SK-N-SH treated with all-trans-retinoic acid at 6 μM for 48 hours (cell line): Measurements from ENCODE around the gene TMEM106A.
A peak's percentile ranks its signal among the peaks of the same experiment; 100 is the strongest.
"Not testable (repeated sequence)": the region's sequence is repeated elsewhere in the genome, so short reads cannot be mapped to it uniquely, and the experiment has no call there.

Experiments
- ATAC-seq: fragments of 200-7000 bp; cut with Tn5 transposase; 3 replicates; pipeline ENCODE4 v1.9.1; 2020; ENCODE audit warnings: mild to moderate bottlenecking, moderate library complexity
- ARNTL ChIP-seq: fragments of 450-650 bp; formaldehyde crosslinking; IDR thresholded peaks from 2 replicates; pipeline ENCODE4 v1.5.0; 2020; ENCODE audit warnings: low read depth, mild to moderate bottlenecking, moderate library complexity, borderline replicate concordance
- BACH2 ChIP-seq: fragments of 250-450 bp; sonication (Bioruptor Pico); IDR thresholded peaks from 2 replicates; pipeline ENCODE4 v1.9.0; 2021; ENCODE audit warnings: mild to moderate bottlenecking, borderline replicate concordance
- CSDC2 ChIP-seq: fragments of 250-450 bp; sonication (Bioruptor Pico); IDR thresholded peaks from 2 replicates; pipeline ENCODE4 v1.5.0; 2020; ENCODE audit warnings: mild to moderate bottlenecking, moderate library complexity
- ESRRG ChIP-seq: fragments of 250-450 bp; sonication (Bioruptor Pico); IDR thresholded peaks from 2 replicates; pipeline ENCODE4 v1.6.1; 2021; ENCODE audit warnings: mild to moderate bottlenecking
- GLIS3 ChIP-seq: fragments of 250-450 bp; sonication (Bioruptor Pico); IDR thresholded peaks from 2 replicates; pipeline ENCODE4 v1.5.0; 2020; ENCODE audit warnings: mild to moderate bottlenecking, moderate library complexity
- ISL1 ChIP-seq: fragments of 250-450 bp; sonication (Bioruptor Pico); IDR thresholded peaks from 2 replicates; pipeline ENCODE4 v2.1.2; 2022; ENCODE audit warnings: mild to moderate bottlenecking, moderate library complexity
- OSR1 ChIP-seq: fragments of 250-450 bp; sonication (Bioruptor Pico); IDR thresholded peaks from 2 replicates; pipeline ENCODE4 v1.8.0; 2022; ENCODE audit warnings: moderate library complexity, mild to moderate bottlenecking, inconsistent platforms
- PPARA ChIP-seq: fragments of 250-450 bp; sonication (Bioruptor Pico); IDR thresholded peaks from 2 replicates; pipeline ENCODE4 v1.5.0; 2020; ENCODE audit warnings: mild to moderate bottlenecking, borderline replicate concordance
- RARB ChIP-seq: fragments of 250-450 bp; sonication (Bioruptor Pico); IDR thresholded peaks from 2 replicates; pipeline ENCODE4 v1.8.0; 2021; ENCODE audit warnings: mild to moderate bottlenecking, moderate library complexity
- SNAI2 ChIP-seq: fragments of 250-450 bp; sonication (Bioruptor Pico); IDR thresholded peaks from 2 replicates; pipeline ENCODE4 v1.5.0; 2020; ENCODE audit warnings: mild to moderate bottlenecking, moderate library complexity
- TCF4 ChIP-seq: fragments of 250-450 bp; sonication (Bioruptor Pico); IDR thresholded peaks from 2 replicates; pipeline ENCODE4 v1.8.0; 2021; ENCODE audit warnings: mild to moderate bottlenecking, moderate library complexity, borderline replicate concordance
- TOX ChIP-seq: fragments of 250-450 bp; sonication (Bioruptor Pico); IDR thresholded peaks from 2 replicates; pipeline ENCODE4 v1.8.0; 2021; ENCODE audit warnings: mild to moderate bottlenecking, moderate library complexity, borderline replicate concordance
- ZC3H10 ChIP-seq: fragments of 250-450 bp; sonication (Bioruptor Pico); IDR thresholded peaks from 2 replicates; pipeline ENCODE4 v1.5.1; 2021; ENCODE audit warnings: mild to moderate bottlenecking, moderate library complexity
- ZFP3 ChIP-seq: fragments of 250-450 bp; sonication (Bioruptor Pico); IDR thresholded peaks from 2 replicates; pipeline ENCODE4 v1.5.0; 2020; ENCODE audit warnings: mild to moderate bottlenecking, moderate library complexity
- ZFP30 ChIP-seq: fragments of 450-650 bp; formaldehyde crosslinking; IDR thresholded peaks from 2 replicates; pipeline ENCODE4 v1.5.0; 2022; ENCODE audit warnings: mild to moderate bottlenecking, moderate library complexity
- ZNF565 ChIP-seq: fragments of 450-650 bp; formaldehyde crosslinking; conservative IDR thresholded peaks from 2 replicates; pipeline ENCODE4 v1.5.0; 2020; ENCODE audit warnings: low read depth, mild to moderate bottlenecking, moderate library complexity
- ZNF70 ChIP-seq: fragments of 450-650 bp; formaldehyde crosslinking; IDR thresholded peaks from 2 replicates; pipeline ENCODE4 v1.5.0; 2020; ENCODE audit warnings: mild to moderate bottlenecking, moderate library complexity
- ZNF8 ChIP-seq: fragments of 450-650 bp; formaldehyde crosslinking; IDR thresholded peaks from 2 replicates; pipeline ENCODE4 v1.5.0; 2020; ENCODE audit warnings: mild to moderate bottlenecking, moderate library complexity
- TF ChIP-seq, protein P1 (sequence below): fragments of 250-450 bp; sonication (Bioruptor Pico); IDR thresholded peaks from 2 replicates; pipeline ENCODE4 v1.8.0; 2021; ENCODE audit warnings: low read depth, mild to moderate bottlenecking, moderate library complexity, borderline replicate concordance
- TF ChIP-seq, protein P2 (sequence below): fragments of 250-450 bp; sonication (Bioruptor Pico); IDR thresholded peaks from 2 replicates; pipeline ENCODE4 v1.5.1; 2020; ENCODE audit warnings: low read depth, mild to moderate bottlenecking, moderate library complexity
- TF ChIP-seq, protein P3 (sequence below): fragments of 250-450 bp; sonication (Bioruptor Pico); IDR thresholded peaks from 2 replicates; pipeline ENCODE4 v1.5.1; 2021; ENCODE audit warnings: mild to moderate bottlenecking, moderate library complexity

The TMEM106A gene

DNA sequence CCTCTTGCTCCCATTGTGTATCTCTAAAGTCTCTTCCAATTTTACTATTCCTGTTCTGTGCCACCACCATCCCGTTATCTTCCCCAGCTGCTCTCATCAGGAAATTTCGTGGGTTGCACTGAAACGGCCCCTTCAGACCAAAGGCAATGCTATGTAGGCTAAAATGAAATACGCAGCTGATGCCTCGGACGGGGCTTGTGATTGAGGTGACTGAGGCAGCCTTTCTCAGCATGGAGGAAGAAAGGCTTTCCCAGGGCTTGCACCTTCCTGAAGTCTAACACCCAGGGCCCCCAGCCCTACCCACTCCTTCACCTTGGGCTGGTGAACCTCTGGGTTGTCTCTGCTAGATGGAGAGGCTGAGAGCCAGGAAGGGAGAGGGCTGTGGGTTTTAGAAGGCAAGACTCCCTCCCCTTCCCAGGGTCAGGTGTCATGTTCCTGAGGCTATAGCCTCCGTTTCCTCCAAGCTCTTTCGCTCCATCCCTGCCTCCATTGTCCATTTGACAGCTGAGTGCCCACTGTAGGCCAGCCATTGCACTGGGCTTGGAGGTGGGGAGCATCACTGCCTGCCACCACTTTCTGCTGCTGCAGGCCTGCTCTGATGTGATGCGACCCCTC lies 8.9 kb downstream of the TMEM106A start:
- no peak for ATAC-seq
- no peak for TF ChIP-seq ISL1 (CRISPR knock-in tag)
- no peak for TF ChIP-seq ESRRG
- TF ChIP-seq ZNF70 (CRISPR knock-in tag), result no peak
- no peak for TF ChIP-seq ARNTL
- TF ChIP-seq OSR1, result no peak
- TF ChIP-seq CSDC2 (CRISPR knock-in tag), result no peak
- TF ChIP-seq PPARA (CRISPR knock-in tag), result no peak
- TF ChIP-seq, all 23 proteins: peak for 0

DNA sequence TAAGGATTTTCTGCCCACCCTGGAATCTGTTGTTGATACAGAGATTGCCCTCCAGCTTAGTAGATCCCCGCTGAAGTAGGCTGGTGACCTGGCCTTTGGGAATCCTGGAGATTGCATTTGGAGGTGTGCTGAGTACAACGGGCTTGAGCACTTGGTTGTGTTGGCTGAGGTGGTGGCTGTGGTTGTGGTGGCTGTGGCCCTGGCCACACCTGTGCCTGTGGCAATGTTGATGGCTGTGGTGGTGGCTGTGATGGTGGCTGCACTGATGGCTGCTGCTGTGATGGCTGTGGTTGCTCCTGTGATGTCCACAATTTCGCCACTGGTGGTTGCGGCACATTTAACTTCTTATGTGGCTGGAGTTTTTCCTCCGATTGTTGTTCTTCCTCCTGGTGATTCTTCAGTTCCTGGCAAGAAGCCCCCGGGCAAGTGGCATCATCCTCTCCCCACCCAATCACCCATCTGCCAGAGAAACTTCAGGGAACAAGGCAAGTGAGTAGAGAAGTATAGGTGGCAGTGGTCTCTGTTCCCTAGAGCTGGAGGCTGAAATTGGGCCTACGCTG lies 12.6 kb downstream of the TMEM106A start:
- no peak for ATAC-seq
- TF ChIP-seq GLIS3 (CRISPR knock-in tag) (no peak), BACH2 (CRISPR knock-in tag) (no peak), ZFP30 (CRISPR knock-in tag) (no peak), ZNF70 (CRISPR knock-in tag) (no peak), ZFP3 (CRISPR knock-in tag) (no peak), ZNF565 (no peak), TOX (CRISPR knock-in tag) (no peak), ZC3H10 (CRISPR knock-in tag) (no peak), TCF4 (CRISPR knock-in tag) (no peak), RARB (CRISPR knock-in tag) (no peak), SNAI2 (CRISPR knock-in tag) (no peak), ESRRG (no peak), ZNF8 (CRISPR knock-in tag) (no peak), OSR1 (no peak)
- TF ChIP-seq, protein P1, sequence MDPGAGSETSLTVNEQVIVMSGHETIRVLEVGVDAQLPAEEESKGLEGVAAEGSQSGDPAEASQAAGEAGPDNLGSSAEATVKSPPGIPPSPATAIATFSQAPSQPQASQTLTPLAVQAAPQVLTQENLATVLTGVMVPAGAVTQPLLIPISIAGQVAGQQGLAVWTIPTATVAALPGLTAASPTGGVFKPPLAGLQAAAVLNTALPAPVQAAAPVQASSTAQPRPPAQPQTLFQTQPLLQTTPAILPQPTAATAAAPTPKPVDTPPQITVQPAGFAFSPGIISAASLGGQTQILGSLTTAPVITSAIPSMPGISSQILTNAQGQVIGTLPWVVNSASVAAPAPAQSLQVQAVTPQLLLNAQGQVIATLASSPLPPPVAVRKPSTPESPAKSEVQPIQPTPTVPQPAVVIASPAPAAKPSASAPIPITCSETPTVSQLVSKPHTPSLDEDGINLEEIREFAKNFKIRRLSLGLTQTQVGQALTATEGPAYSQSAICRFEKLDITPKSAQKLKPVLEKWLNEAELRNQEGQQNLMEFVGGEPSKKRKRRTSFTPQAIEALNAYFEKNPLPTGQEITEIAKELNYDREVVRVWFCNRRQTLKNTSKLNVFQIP, result no peak
- TF ChIP-seq, protein P2, sequence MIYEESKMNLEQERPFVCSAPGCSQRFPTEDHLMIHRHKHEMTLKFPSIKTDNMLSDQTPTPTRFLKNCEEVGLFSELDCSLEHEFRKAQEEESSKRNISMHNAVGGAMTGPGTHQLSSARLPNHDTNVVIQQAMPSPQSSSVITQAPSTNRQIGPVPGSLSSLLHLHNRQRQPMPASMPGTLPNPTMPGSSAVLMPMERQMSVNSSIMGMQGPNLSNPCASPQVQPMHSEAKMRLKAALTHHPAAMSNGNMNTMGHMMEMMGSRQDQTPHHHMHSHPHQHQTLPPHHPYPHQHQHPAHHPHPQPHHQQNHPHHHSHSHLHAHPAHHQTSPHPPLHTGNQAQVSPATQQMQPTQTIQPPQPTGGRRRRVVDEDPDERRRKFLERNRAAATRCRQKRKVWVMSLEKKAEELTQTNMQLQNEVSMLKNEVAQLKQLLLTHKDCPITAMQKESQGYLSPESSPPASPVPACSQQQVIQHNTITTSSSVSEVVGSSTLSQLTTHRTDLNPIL (CRISPR knock-in tag), result no peak
- TF ChIP-seq, protein P3, sequence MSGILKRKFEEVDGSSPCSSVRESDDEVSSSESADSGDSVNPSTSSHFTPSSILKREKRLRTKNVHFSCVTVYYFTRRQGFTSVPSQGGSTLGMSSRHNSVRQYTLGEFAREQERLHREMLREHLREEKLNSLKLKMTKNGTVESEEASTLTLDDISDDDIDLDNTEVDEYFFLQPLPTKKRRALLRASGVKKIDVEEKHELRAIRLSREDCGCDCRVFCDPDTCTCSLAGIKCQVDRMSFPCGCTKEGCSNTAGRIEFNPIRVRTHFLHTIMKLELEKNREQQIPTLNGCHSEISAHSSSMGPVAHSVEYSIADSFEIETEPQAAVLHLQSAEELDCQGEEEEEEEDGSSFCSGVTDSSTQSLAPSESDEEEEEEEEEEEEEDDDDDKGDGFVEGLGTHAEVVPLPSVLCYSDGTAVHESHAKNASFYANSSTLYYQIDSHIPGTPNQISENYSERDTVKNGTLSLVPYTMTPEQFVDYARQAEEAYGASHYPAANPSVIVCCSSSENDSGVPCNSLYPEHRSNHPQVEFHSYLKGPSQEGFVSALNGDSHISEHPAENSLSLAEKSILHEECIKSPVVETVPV (CRISPR knock-in tag), result no peak
- TF ChIP-seq, all 23 proteins: peak for 0

DNA sequence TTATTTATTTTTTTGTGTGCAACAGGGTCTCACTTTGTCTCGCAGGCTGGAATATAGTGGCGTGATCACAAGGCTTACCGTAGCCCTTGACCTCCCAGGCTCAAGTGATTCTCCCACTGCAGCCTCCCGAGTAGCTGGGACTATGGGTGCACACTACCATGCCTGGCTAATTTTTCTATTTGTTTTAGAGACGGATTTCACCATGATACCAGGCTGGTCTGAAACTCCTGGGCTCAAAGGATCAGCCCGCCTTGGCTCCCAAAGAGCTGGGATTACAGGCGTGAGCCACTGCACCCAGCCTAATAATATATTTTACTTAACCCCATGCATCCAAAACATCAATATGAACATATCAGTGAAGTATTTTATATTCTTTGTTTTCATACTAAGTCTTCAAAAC lies 14.7 kb downstream of the TMEM106A start:
- no peak for TF ChIP-seq ISL1 (CRISPR knock-in tag)

DNA sequence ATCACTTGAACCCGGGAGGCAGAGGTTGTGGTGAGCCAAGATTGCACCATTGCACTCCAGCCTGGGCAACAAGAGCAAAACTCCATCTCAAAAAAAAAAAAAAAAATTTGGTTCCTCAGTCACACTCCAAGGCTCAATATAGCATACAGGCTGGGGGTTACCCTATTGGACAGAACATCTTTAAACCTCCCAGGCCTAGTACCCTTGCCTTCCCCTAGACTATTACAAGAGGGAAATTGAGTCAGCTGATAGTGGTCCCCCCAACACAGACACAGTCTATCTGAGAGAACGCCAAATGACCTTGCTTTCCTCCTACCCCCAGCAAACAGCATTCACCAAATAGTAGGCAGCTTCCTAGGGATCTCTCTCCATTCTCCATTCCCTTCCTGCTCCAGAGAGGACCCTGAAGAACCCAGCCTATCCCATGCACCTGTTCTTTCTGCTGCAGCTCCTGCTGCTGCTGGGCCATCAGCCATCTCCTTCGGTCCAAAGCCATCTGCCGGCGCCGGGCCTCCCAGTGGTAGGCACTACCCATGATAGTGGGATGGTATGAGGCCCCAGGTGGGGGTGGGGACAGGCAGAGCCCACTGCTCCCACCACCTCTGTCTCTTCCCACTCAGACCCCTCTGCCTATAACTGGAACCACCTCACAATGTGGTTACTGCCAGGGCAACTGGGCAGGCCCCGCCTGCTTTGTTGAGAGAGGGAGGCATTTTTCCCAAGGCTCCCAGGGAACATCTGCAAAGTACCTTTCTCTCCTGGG lies 16.5 kb downstream of the TMEM106A start, which contains the start of gene CCDC200:
Gene CCDC200 (minus strand): TSS at position 604 of the 763 bp plus-strand sequence. CDS start 69 bp downstream, at position 535.
- not testable (repeated sequence) for ATAC-seq

More for the DNA sequence above, 14.7 kb downstream of the TMEM106A start:
- ATAC-seq, result no peak

DNA sequence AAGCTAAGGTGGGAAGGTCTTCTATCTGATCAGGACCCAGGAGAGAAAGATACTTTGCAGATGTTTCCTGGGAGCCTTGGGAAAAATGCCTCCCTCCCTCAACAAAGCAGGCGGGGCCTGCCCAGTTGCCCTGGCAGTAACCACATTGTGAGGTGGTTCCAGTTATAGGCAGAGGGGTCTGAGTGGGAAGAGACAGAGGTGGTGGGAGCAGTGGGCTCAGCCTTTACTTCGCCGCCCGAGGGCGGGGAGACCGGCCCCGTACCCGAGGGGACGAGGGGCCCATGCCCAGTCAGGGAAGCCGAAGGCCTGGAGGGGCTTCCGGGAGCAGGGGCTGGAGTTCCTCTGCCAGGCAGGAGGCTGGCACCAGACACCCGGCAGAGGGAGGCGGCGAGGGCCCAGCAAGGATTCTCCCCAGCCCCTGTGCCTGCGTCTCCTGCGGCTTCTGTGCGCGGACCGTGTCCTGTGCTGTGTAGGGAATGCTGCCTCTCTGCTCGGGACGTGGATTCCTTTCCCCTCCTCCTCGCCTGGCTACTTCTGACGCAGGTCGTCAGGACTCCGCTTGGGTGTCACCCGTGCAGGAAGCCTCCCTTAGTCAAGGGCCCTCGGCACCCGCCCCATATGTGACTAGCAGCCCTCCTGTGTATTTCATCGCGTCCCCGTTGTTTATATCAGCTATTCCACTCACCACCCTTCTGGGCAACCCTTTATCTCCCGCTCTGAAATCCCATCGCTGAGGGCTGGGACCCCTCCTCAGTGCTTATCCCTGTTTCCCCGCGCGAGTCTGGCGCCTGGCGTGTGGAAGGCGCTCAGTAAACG lies 19.7 kb downstream of the TMEM106A start:
- not testable (repeated sequence) for ATAC-seq

DNA sequence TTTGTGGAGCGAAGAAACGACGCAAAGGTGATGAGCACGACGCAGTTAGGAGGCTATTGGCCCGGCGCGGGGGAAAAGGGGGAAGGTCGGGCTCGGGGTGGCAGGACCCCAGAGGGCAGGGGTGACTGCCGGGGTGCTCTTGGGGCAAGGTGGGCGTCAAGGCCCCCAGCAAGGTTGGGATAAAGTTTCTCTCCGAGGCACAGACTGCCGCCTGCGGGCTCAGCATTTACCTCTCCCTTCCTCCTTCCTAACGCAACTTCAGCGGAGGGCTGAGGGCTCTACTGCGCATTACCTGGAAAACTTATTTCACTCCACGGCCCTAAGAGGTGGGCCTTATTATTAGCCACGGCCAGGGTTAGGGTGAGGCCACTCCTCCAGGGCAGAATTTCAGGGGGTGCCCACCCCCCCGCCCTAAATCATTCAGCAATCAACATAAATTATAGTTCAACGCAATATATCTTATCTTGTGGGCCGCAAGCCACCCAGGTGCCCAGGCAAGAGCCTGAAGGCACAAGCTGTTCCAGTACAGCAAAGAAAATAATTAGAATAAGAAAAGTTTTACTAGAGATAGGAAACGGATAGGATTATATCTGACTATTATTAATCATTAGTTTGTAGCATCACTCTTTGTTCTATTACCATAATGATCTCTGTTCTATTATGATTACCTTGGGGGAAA lies 20.5 kb downstream of the TMEM106A start:
- ATAC-seq, result not testable (repeated sequence)

DNA sequence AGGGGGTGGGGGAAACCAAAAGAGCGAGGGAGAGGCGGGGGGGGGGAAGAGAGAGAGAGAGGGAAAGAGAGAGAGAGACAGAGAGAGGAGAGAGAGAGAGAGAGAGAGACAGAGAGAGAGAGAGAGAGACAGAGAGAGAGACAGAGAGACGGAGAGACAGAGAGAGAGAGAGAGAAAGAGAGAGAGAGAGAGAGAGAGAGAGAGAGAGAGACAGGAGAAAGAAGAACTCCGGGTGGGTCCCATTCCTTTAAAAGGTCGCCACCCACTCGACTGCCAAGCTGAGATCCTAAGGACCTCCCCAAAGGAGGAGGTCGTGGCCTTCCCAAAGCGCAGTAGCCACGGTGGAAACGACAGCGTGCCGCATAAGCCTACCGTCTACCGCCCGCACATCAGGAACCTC lies 21.6 kb downstream of the TMEM106A start:
- ATAC-seq, result not testable (repeated sequence)

DNA sequence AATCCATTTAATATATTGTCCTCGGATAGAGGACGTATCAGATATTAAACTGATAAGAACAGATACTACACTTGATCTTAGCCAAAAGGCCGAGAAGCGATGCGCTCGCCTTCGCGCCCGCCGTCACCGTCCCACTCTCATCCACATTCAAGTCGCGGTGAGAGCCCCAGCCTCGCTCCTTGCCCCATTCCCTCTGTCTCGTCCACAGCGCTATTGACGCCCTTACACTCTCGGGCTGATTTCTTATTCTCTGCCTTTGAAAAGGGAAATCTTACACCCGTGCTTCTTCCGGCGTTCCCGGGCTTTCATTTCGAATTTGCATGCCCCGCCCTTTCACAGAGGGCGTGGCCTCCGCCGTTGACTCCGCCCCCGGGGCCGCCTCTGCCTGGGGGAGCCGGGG lies 22.2 kb downstream of the TMEM106A start, which contains the start of gene RNU2-1:
Gene RNU2-1 (minus strand): TSS at position 101 of the 400 bp plus-strand sequence.
- ATAC-seq, result not testable (repeated sequence)

DNA sequence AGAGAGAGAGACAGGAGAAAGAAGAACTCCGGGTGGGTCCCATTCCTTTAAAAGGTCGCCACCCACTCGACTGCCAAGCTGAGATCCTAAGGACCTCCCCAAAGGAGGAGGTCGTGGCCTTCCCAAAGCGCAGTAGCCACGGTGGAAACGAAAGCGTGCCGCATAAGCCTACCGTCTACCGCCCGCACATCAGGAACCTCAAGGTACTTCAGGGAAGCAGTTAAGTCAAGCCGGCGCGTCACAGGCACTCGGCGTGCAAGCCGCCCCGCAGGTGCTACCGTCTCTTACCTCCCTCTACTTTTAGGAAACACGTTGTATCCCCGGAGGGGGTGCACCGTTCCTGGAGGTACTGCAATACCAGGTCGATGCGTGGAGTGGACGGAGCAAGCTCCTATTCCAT lies 27.9 kb downstream of the TMEM106A start:
- ATAC-seq, result peak; percentile 43
